GM12872 (cell line): ENCODE results near the gene RBM18.

Source experiments
- CTCF ChIP-seq: IDR thresholded peaks from 3 replicates; pipeline ENCODE4 v1.5.1; 2011; ENCODE audit warnings: low read depth, mild to moderate bottlenecking, low read length, moderate library complexity; ENCODE audit not compliant: insufficient read depth

RBM18 gene

GRCh38 chr9:122294531-122294930 is 29.9 kb upstream of the RBM18 start:
- TF ChIP-seq CTCF = no peak

- TF ChIP-seq CTCF = no peak
These were observed 26.8 kb upstream of the RBM18 start for GRCh38 chr9:122291458-122291857.

GRCh38 chr9:122287214-122287720 is 22.6 kb upstream of the RBM18 start:
- no peak for TF ChIP-seq CTCF

GRCh38 chr9:122286764-122287163 is 22.1 kb upstream of the RBM18 start:
- no peak for TF ChIP-seq CTCF

GRCh38 chr9:122281368-122281767 is 16.7 kb upstream of the RBM18 start:
- no peak for TF ChIP-seq CTCF

- TF ChIP-seq CTCF = no peak
These were observed 12.8 kb upstream of the RBM18 start for GRCh38 chr9:122277285-122277897.

GRCh38 chr9:122276096-122276495 is 11.5 kb upstream of the RBM18 start:
- TF ChIP-seq CTCF = no peak
